NCI-H1930 (cell line): Measurements from ENCODE around the gene PCGF5.
"Not testable (repeated sequence)": the region's sequence is repeated elsewhere in the genome, so short reads cannot be mapped to it uniquely, and the experiment has no call there.

ENCODE experiments used
- DNase-seq, 2 experiments: peaks; one replicate each; lab custom pipeline; 2025; lab: John Stamatoyannopoulos, UW

The PCGF5 gene

DNA sequence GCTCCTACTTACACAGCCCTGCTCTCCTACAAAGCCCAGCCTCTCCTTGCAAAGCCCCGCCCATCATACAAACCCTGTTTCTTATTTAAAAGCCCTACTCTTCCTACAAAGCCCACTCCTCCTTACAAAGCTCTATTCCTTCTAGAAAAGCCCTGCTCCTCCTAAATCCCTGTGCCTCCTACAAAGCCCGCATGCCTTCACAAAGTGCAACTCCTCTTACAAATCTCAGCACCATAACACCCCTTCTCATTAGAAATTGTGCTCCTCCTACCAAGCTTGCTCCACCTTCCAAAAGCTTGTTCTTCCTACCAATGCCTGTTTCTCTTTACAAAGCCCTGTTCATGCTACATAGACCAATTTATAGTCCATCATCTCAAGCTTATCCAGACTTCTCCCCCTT, 66.1 kb downstream of the PCGF5 start:
- no peak for DNase-seq

DNA sequence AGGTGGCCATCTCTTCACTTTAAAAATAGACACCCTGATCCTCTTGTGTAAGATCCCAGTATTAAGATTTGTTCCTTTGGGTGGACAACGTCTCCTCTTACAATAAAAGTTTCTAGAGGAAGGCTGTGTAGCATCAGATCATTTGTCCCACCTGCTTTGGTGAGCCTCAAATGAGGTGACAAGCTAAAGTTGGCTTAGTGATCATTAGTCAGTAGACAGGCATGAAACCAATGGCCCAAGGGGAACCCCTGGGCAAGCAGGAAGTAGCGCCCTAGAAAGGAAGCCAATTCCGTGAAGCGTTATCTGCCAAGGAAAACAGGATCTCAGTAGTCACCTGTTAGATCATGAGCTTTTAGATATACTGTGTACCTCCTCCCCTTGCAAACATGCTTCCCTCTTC, 66.8 kb downstream of the PCGF5 start:
- DNase-seq: no peak

DNA sequence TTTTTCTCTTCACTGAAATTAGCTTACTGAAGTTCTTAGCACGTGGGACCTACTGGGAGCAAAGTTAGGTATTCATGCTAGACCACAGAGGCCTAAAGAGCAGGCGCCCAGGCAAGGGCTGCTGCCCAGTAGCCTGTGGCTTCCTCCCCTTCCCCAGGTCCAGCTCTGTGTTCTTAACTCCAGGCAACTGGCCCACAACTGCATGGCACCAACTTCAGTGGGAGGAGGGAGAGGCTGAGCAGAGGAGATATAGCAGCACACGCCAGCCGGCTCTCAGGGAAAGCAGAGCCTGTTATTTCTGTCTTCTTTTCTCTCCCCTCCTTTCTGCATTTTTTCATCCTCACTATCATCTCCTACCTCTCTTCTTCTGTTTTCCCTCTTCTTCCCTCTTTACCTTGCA, 67.4 kb downstream of the PCGF5 start:
- no peak for DNase-seq

DNA sequence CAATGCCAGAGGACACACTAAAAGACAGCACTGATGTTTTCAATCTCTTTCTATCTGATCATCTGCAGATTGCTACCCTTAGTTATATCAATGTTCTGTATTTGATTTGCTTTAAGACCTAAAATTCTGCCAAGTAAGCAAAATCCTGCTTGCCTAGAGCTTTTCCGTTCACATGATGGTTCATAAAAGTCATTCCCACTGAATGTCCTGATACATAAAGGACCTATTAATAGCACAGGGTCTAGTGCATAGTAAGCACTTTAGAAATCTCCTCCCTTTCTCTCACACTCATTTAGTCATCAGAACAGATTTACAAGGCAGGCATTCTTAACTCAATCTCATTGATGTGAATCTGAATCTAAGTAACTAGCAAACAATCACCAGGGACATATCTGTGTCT, 68.8 kb downstream of the PCGF5 start:
- no peak for DNase-seq

DNA sequence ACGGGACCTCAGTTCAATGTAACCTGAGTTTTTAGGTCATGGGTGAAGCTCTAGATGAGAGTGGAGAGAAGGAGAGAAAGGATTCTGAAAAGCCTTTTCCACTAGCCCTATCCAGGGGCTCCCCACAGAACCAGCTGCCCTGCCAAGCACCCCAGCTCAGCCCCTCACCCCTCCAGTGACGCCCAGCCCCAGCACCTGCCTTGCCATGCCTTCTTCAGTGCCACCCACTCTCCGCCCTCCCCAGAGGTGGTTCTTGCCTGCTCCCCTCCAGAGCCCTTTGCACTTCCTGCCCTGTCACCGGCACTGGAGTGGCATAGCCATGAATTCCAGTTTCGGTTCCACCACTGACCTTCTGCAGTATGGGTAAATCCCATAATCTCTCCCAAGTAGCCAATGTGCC, 70.1 kb downstream of the PCGF5 start:
- no peak for DNase-seq

DNA sequence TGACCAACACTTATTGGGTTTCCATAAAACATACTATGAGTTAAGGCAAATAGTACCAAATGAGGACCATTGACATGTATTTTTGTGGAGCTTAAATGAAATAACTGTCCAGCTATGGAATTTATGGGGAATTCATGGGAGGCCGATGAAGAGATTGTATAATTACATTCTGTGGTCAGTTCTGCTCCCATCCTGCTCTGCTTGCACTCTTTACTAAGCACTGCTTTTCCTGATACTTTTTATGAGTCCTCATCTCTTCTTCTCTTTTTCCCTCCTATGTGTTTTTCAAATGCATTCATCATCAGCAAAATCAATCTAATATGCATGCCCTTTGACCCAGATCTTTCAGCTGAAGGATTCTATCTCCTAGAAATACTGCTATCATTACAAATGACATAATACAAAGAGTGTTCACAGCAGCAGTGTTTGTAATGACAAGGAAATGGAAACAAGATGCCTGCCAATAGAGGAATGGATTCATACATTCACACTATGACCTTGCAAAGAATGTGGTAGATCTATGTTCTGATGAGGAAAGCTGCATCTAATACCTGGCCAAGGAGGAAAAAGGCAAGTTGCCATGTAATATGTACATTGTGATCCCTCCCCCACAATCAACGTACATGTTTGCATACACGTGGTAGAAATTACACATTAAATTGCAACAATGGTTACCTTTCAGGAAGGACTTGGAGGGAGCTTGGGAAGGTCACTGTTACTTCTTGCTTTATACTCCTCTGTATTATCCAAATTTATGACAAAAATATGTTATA, 73.9 kb downstream of the PCGF5 start:
- DNase-seq: no peak

DNA sequence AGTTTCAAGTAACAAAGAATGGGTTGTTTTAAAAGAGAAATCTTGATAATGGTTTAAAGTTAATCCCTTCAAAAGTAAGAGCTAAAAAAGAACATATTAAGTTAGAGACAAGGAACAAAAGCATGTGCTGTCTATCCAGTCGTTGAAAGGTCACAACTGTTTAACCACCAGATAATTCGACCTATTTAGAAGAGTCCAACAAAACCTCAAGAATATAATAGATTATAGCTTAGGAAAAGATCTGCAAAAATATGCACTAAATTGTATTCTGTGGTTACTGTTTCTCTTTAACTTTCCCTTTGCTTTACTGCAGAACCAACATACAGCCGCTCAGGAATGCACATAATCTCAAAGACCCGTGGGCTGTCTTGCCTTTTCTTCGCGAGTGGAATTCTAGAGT, 74.9 kb downstream of the PCGF5 start:
- no peak for DNase-seq

DNA sequence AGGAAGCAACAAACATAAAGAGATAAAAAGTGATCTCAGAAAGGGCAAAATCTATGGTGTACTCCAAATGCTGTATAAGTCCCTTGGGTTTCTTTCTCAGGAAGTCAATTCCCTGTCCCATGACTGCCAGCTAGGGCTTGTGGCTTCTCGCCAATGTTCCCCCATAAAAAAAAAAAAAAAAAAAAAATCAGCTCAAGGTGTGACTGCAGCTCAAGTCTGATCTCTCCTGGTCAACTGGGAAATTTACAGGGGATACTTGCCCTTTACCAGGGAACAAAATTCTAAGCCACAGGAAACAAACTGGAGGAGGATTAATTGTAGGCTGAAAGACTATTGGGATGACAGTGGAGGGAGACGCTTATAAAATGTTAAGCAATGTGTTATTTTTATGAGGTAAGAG, 76.0 kb downstream of the PCGF5 start:
- DNase-seq: no peak

DNA sequence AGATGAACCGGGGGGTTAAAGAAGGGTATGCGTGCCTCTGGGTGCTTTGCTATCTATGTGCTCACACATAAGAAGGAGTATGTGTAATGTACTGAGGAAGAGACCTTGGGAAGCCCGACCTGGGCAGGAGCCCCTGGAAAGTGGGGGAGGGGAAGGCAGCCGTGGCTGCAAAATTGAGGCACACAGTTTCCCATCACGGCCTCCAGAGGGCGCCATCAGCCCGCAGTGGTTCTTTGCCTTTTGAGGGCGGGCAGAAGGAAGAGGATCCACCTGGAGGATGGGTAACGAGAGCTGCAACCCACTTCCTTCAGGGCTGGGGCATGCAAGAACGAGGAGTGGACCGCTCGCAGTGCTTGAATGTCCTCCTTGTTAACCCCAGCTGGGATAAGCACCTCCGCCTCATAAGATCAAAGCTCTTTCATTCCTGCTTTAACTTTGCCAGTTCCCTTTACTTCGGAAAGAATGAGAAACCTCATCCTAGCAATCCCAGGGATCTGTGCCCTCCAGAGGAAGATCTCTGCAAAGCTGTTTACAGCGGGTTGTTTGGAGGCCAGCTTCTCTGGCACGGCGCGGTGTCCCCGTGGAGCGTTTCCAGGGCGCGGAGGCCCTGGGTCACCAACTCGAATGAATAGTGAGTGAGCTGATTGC, 77.9 kb downstream of the PCGF5 start:
- DNase-seq: peak; percentile 46 to 62

DNA sequence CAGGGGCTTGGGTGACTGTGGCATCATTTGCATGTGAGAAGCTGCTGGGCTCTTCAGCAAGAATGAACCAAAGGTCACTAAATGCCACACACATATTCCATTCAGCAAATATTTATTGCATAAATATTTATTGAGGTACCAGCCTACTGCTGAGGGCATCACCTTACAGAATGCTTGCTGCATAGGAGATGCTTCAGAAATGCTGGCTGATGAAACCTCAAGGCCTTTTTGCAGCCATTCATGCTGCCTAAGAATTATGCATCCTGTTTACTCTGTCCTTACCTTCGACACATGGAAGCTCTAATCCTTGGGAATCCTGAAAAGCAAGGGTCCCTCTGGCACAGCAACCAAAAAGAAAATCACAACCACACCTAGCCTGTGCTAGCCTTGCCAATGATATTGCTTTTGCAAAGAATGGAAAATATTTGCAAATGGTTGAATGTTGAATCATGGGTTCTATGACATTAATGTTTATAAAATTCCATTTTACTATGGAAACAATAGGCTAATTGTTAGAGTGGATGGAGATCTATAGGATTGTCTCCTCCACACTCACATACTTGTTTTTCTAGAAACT, 79.6 kb downstream of the PCGF5 start:
- DNase-seq: no peak

DNA sequence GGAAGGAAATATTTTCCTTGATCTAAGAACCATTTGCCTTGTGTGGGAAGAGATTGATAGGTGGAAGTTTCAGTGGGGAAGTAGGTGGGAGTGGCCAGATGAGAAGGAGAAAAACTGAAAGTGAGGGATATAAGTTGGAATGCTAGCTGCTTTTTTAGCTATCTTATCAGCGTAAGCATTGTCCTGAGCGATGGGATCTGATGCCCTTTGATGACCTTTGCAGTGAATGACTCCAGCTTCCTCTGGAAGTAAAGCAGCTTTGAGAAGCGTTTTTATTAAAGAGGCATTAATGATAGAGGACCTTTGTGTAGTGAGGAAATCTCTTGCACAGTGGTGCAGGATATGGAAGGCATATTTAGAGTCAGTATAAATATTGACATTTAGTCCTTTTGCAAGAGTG, 82.5 kb downstream of the PCGF5 start:
- not testable (repeated sequence) for DNase-seq

DNA sequence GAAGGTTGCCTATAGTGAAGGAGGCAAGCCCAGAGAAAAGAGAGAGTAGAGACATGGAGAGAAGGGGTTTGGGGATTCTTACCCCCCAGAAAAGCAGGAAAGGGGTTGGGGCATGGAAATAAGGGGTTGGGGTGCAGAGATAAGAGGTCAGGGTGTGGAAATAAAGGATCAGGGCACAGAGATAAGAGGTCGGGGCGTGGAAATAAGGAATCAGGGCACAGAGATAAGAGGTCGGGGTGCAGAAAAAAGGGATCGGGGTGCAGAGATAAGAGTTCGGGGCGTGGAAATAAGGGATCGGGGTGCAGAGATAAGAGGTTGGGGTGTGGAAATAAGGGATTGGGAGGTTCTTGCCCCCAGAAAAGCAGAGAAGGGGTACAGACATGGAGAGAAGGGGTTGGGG, 85.5 kb downstream of the PCGF5 start:
- DNase-seq: not testable (repeated sequence)

DNA sequence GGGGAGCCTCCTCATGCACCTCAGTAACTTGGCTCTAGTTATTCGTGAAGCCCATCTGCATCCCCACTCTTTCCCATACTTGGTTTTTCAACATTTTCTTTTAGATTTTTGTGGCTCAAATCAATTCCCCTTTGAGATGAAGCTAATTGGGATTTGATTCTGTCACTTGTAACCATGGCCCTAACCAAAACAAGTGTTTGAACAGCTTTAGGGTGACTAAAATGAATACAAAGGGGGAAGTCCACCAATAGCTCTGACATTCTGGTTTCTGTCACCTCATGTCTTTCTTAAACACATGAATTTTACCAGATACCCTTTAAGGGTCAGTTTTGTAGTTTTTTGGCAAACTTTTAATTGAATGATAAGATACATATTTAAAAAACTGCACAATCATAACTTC, 87.0 kb downstream of the PCGF5 start:
- DNase-seq: no peak

DNA sequence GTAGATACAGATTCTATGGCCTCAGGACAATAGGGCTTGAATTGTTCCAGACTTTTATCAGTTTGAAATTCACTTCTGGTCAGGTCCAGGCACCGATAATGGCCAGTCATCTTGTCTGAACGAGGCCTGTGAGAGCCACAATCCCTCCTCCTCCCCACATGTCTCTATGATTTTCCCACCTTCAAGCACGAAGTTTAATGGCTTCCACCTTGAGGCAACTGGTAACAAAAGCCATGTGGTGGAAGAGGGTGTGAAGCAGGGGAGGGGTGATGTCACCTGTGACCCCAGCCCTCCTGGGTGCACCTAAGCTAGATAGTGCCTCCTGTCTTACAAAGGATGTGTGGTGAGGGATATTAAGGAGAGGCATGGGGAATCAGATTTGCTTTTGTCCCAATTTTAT, 89.2 kb downstream of the PCGF5 start:
- no peak for DNase-seq

DNA sequence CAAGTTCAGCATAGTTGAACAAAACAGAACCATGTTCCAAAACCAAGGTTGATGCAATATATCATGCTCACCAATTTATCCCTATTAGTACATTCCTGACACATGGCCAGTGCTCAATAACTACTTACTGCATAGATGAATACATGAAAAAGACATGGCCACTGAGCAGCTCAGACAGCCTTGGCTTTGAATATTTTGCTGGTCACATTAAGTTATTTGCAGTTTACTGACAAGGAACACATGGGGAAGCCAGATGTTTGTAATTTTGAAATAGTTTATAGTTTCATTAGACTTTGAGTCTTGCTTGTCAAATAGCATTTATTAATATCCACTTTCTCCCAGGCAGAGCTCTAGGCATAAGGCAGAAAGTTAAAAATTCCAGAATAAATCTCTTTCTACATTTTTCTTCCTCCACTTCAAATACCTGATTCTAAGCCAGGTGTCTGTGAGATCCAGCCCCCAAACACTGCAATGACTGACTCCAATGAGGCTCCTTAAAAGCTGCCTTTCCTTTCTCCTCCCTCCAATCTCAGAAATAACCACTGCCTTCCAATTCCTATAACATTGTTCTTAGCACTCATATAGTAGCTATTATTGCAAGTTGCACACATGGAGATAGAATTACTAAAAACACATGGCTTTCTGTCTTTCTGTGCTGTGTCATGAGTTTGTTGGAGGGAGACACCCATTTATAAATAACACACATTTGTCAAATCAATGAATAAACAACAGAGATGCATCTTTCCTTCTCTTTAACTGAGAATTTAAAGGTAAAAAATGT, 91.3 kb downstream of the PCGF5 start:
- no peak for DNase-seq

DNA sequence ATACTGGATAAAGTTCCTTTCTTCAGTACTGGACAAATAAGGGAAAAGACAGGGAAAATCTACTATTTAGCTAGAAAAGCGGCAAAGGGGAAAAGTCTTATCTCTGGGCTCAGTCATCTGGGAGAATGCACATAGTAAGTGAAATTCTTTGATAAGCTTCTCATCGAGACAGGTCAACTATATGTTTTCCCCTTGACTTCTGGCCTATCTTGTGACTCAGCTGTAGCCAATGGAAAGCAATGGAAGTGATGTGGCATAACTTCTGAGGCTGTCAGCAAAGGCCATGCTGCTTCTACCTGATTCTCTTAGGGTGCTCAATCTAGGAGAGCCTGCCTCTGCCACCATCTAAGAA, 91.9 kb downstream of the PCGF5 start:
- no peak for DNase-seq

DNA sequence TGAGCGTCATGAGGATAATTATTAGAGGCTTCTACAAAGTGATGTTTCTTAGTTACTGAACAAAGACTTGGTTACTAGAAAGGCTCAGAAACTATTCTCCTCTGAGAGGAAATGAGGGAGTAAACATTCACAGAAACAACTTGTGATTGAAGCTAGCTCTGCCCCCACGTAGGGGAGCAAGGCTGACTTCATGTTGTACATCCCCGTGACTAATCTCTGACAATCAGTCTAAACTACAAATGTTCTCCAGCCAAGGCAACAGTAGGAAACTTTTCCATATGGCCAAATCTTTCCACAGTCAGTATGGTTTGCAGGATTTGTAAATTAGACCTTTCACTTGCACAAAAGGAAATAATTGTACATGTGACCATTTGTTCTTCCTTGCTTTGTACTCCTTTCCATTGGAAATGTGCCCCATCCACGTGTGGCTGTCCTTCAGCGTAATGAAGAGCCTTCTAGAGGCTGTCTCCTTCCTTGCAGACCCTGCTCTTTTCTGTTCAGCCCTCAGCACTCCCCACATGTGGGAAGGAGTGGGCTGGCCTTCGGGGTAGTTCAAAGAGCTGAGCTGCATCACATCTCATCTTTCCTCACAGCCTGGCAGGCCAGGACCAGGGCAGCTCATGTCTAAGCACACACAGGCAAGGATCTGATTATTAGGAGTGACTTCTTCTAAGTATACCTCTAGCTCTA, 93.5 kb downstream of the PCGF5 start:
- DNase-seq: no peak

DNA sequence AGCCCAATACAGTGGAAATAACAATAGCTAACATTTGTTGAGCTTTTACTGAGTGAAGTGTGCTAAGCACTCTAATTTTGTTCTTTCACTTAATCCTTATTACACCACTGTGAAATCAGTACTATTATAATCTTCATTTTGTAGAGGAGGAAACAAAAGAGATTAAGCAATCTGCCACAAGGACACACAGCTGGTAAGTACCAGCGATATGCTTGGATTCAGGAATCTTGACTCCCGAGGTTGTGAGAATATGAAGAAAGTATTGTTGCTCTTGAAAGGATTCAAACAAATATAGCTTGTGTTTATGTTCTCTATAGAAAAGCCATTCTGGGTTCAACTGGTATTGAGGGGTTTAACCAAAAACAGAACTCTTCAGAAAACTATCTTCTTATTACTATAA, 96.0 kb downstream of the PCGF5 start:
- DNase-seq: no peak

DNA sequence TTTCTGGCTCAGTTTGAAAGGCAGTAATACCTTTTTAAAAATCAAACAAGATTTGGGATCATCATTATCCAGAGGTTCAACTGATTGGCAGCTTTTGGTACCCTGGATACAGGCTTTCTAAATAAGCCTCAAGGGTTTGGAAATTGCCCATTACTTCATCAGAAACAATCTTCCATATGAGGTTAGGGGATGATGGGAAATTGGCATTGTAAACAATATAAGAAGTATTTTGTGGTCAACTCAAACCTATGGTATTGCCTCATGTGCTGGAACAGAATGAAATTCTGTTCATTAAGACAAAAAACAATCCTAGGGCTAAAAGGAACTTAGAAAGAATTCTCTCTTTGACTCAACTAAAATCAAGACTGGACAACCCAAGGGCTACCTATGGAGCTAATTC, 97.1 kb downstream of the PCGF5 start:
- DNase-seq: no peak

DNA sequence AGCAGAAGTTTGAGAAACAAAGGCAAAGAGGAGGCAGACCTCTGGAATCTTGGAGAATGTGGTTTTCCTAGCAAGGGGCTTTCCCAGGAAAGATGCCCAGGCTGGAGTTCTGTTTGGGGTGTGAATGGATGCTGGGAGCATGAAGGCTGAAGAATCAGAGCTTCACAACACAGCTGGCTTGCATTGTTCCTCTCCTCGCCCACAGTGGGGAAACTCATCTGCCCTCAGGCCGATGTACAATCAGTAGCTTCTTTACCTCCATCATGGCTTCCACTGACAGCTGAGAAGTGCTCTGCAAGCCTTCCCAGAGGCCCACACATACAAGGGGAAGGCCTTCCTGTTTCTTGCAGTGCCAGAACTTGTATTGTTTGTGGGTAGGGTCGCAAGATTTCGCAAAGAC, 98.9 kb downstream of the PCGF5 start:
- DNase-seq: no peak

DNA sequence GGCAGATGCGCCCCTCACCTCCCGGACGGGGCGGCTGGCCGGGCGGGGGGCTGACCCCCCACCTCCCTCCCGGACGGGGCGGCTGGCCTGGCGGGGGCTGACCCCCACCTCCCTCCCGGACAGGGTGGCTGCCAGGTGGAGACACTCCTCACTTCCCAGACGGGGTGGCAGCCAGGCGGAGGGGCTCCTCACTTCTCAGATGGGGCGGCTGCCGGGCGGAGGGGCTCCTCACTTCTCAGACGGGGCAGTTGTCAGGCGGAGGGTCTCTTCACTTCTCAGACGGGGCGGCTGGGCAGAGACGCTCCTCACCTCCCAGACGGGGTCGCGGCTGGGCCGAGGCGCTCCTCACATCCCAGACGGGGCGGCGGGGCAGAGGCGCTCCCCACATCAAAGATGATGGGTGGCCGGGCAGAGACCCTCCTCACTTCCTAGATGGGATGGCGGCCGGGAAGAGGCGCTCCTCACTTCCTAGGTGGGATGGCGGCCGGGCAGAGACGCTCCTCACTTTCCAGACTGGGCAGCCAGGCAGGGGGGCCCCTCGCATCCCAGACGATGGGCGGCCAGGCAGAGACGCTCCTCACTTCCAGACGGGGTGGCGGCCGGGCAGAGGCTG, 102.9 kb downstream of the PCGF5 start:
- not testable (repeated sequence) for DNase-seq
